Heart left ventricle (tissue), 13 donors: ENCODE results near the gene CEBPZOS.

Experiments used
- CTCF ChIP-seq, 12 donors: fragments of 200-600 bp; sonication (generic) in 4 of 12; IDR thresholded peaks; one replicate each; pipeline versions ENCODE4 v1.5.0 to v1.8.0; 2018 to 2022; ENCODE audit warnings: antibody characterized with exemption in 12 of 12, mild to moderate bottlenecking in 5 of 12
- POLR2A ChIP-seq, 2 donors: fragments of 450-650 bp; IDR thresholded peaks; one replicate each; pipeline ENCODE4 v1.6.1; 2017; ENCODE audit warnings: antibody characterized with exemption in 2 of 2, mild to moderate bottlenecking in 2 of 2, moderate library complexity in 2 of 2
- donor health status: ischemic (EF 13 %, LVEDD 7.1; RV severe dilation, severe dysfunction).
- donor health status: DM: no; HTN: yes; CAD: no.
- donor health status: DM: no; HTN: no; CAD: no.
- donor health status: ischemic (EF 25% LVEDD 6.9; RV normal size, moderate dysfunction).
- donor health status: ischemic (EF 25% LVEDD 5.7; RV mildly dilated, moderate dysfunction).
- donor health status: ischemic (EF 35%, LVEDD 5.7; RV mildly dilated, moderate dysfunction).
- donor health status: nonischemic (EF 11% LVEDD 7.7; RV severe dilation, severe dysfunction).
- donor health status: DM: yes; HTN: yes; CAD: no.
- donor health status: PGD.
- donor health status: ischemic (EF 29% LVEDD 5.4; RV normal size, mild dysfunction).
- donor health status: nonischemic (EF 23%, LVEDD 6.1; RV moderate dilation, normal function).

GRCh38 chr2:37228788-37229187 lies 32.5 kb downstream of the CEBPZOS start:
- TF ChIP-seq CTCF (IDR thresholded peaks at IDR 0.05): no peak
- no peak for TF ChIP-seq POLR2A (IDR thresholded peaks at IDR 0.05)
